ENCODE results near the gene CPNE5. TPM values are rescaled to one million over a fixed set of nuclear protein-coding genes. Genes with fewer than 3 reads are reported as not detected.

Gene CPNE5
- total RNA-seq, 1 donor from 2014 or later = 59.1 TPM

GRCh38 chr6:36848658-36849441, 9.6 kb upstream of the CPNE5 start:
- ATAC-seq (ENCODE audit: low read depth) (peak; percentile 28), DNase-seq (no peak)
- intact Hi-C loops (cut with micrococcal nuclease) = no loop called here
- peaks cover 2% of the 10 kb centered on the region for H3K27me3 Mint-ChIP-seq
- CTCF ChIA-PET = interaction anchor here (0.9 to 5.7 kb wide), 4 partner anchors 11 to 90 kb away, joined by 3 to 67 read pairs (median 4); no protein-coding TSS in a partner anchor
- no peak overlapping the region for H3K27ac Mint-ChIP-seq
- POLR2A ChIA-PET = interaction anchor here (0.5 kb wide), 1 partner anchor 85 kb away, joined by 4 read pairs; no protein-coding TSS in a partner anchor
- peaks cover 25% of the 10 kb centered on the region for H3K36me3 Mint-ChIP-seq (ENCODE audit: low read depth)
- H3K4me1 Mint-ChIP-seq = peaks cover 6% of the 10 kb centered on the region
- TF ChIP-seq, protein P1, sequence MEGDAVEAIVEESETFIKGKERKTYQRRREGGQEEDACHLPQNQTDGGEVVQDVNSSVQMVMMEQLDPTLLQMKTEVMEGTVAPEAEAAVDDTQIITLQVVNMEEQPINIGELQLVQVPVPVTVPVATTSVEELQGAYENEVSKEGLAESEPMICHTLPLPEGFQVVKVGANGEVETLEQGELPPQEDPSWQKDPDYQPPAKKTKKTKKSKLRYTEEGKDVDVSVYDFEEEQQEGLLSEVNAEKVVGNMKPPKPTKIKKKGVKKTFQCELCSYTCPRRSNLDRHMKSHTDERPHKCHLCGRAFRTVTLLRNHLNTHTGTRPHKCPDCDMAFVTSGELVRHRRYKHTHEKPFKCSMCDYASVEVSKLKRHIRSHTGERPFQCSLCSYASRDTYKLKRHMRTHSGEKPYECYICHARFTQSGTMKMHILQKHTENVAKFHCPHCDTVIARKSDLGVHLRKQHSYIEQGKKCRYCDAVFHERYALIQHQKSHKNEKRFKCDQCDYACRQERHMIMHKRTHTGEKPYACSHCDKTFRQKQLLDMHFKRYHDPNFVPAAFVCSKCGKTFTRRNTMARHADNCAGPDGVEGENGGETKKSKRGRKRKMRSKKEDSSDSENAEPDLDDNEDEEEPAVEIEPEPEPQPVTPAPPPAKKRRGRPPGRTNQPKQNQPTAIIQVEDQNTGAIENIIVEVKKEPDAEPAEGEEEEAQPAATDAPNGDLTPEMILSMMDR (IDR thresholded peaks at IDR 0.05) = no peak
- H3K9me3 Mint-ChIP-seq = no peaks in the 10 kb centered on the region
- H3K4me3 Mint-ChIP-seq = no peak overlapping the region

DNA sequence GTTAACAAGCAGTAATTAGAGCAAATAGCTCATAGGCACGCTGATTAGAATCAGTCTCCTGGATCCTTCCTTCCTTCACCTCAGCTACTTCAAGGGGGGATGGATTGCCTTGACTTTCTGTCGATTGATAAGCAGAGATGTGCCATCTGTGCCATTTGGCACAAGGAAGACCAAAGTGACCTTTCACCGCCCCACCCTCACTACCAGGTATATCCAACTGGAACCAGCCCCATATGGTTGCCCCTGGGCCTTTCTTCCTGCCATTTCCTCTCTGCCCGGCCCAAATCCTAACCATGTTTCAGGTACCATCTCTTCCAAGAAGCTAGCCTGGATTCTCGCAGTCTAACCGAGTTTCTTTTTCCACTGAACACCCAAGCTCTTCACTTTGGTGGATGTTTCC, 8.7 kb upstream of the CPNE5 start:
- DNase-seq (no peak), ATAC-seq (ENCODE audit: low read depth) (no peak)
- Mint-ChIP-seq H3K4me3 (no peak overlapping the region), H3K4me1 (peaks cover 6% of the 10 kb centered on the region), H3K27me3 (peaks cover 2% of the 10 kb centered on the region), H3K27ac (no peak overlapping the region), H3K36me3 (ENCODE audit: low read depth) (peaks cover 17% of the 10 kb centered on the region), H3K9me3 (no peaks in the 10 kb centered on the region)
- ChIA-PET CTCF (interaction anchor here (0.9 to 5.7 kb wide), 2 partner anchors 37 to 81 kb away, joined by 3 to 67 read pairs; no protein-coding TSS in a partner anchor), POLR2A (no interaction called here)
- TF ChIP-seq, protein P1 (IDR thresholded peaks at IDR 0.05) = no peak
- intact Hi-C loops (cut with micrococcal nuclease) = no loop called here

- ChIA-PET POLR2A (no interaction called here), CTCF (interaction anchor here (5.7 kb wide), 1 partner anchor 80 kb away, joined by 67 read pairs; no protein-coding TSS in a partner anchor)
- peaks cover 8% of the 10 kb centered on the region for H3K36me3 Mint-ChIP-seq (ENCODE audit: low read depth)
- intact Hi-C loops (cut with micrococcal nuclease) = no loop called here
- TF ChIP-seq, protein P1 (IDR thresholded peaks at IDR 0.05) = no peak
- DNase-seq (no peak), ATAC-seq (ENCODE audit: low read depth) (no peak)
- H3K9me3 Mint-ChIP-seq = no peaks in the 10 kb centered on the region
- H3K27ac Mint-ChIP-seq = no peak overlapping the region
- H3K4me1 Mint-ChIP-seq = peaks cover 6% of the 10 kb centered on the region
- no peak overlapping the region for H3K4me3 Mint-ChIP-seq
- H3K27me3 Mint-ChIP-seq = peaks cover 2% of the 10 kb centered on the region
Measured at GRCh38 chr6:36847152-36847551, 7.9 kb upstream of the CPNE5 start.

DNA sequence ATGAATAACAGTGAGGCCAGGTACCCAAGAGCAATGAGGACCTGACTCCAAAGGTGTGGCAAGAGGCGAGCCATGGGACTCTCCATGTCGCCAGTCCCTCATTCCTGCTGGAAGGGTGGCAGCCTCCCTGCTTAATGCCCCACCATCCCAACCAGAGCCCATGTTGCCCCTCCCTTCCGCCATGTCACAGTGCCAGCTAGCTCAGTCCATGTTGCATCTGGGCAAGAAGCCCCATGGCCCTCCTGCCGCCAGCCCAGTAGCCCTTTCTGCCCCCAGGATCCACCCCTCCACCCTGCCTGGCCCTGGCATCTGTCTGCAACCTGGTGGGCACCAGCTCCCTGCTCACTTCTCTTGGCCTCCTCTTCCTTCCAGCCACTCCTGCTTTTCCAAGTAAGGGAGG, 6.0 kb upstream of the CPNE5 start:
- ATAC-seq (ENCODE audit: low read depth) = no peak
- intact Hi-C loops (cut with micrococcal nuclease) = no loop called here
- H3K36me3 Mint-ChIP-seq (ENCODE audit: low read depth) = peaks cover under 1% of the 10 kb centered on the region
- ChIA-PET POLR2A (no interaction called here), CTCF (no interaction called here)
- TF ChIP-seq, protein P1 (IDR thresholded peaks at IDR 0.05) = no peak
- H3K27ac Mint-ChIP-seq = no peak overlapping the region
- no peak overlapping the region for H3K4me3 Mint-ChIP-seq
- H3K4me1 Mint-ChIP-seq = peaks cover 13% of the 10 kb centered on the region
- H3K9me3 Mint-ChIP-seq = no peaks in the 10 kb centered on the region
- H3K27me3 Mint-ChIP-seq = peaks cover 7% of the 10 kb centered on the region
- no peak for DNase-seq

DNA sequence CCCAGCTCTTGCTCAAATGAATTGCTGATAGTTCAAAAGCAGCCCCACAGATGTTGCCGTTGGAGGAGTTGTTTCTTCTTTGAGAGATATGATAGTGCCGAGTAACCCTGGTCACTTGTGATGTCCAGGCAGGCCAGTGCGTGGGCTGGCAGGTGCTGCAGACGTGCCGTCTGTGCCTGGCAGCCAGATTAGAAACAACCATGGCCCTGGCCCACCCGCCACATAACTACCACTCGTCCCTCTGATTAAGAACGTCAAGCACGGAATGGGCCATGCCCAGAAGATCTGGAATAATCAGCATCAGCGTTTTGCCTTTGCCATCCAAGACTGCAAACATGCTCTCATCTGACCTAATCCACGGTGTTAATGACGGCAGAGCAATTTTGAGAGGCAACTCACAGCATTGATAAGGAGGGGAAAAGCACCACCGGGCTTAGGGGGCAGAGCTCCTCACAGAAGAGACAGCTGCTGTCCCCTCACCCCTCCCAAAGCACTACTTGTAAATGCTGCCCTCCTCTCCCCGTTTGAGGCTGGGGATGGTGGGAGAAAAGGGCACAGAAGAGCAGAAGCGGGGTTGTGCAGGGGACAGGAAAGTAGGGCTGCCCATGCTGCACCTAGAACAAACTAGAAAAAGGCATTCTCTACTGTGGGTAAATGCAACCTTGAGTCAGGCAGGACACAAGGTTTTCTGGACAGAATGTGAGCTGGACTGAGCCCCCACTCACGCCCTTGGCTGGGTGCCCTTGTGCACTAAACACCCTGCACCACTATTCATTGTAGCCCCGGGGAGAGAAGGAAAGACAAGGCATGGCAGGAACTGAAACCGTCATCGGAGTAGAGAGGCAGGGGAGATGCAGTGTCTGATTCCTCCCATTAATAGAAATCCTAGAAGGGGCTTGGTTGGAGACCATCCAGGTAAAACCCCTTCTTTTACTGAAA, 5.3 kb upstream of the CPNE5 start:
- ATAC-seq (ENCODE audit: low read depth) = no peak
- H3K4me1 Mint-ChIP-seq = peaks cover 15% of the 10 kb centered on the region
- H3K4me3 Mint-ChIP-seq = no peak overlapping the region
- no peaks in the 10 kb centered on the region for H3K36me3 Mint-ChIP-seq (ENCODE audit: low read depth)
- DNase-seq = no peak
- TF ChIP-seq, protein P1 (IDR thresholded peaks at IDR 0.05) = no peak
- ChIA-PET CTCF (no interaction called here), POLR2A (no interaction called here)
- H3K27ac Mint-ChIP-seq = no peak overlapping the region
- H3K27me3 Mint-ChIP-seq = peaks cover 8% of the 10 kb centered on the region
- H3K9me3 Mint-ChIP-seq = no peaks in the 10 kb centered on the region
- intact Hi-C loops (cut with micrococcal nuclease) = no loop called here

Measured in activated B cell treated with CpG ODN at 0.5 μM for 24 hours (primary cell).